HepG2 (cell line): Measurements from ENCODE around the gene PDZD2. TPM values are rescaled to one million over a fixed set of nuclear protein-coding genes. Genes with fewer than 3 reads are reported as not detected.

Source experiments
- ATAC-seq: fragments of 200-7000 bp; cut with Tn5 transposase; 3 replicates; pipeline ENCODE4 v1.9.1; 2020; ENCODE audit warnings: mild to moderate bottlenecking, moderate library complexity
- BruUV-seq: library from RNA; stranded (reverse); fragments of 400-500 nt; replicated peaks from 2 replicates; lab custom pipeline; 2021; lab: Mats Ljungman, UMichigan
- CTCF ChIA-PET: fragments of 300-600 bp; formaldehyde crosslinking; extraction: SDS; loops from one replicate; lab custom pipeline; 2021; ENCODE audit warnings: low total read pairs, inconsistent platforms, low intra/inter-chr PET ratio; lab: Yijun Ruan, JAX
- POLR2A ChIA-PET: fragments of 350-600 bp; sonication (Branson Sonifier 250); formaldehyde crosslinking; loops from one replicate; lab custom pipeline; 2020; ENCODE audit warnings: antibody characterized with exemption, inconsistent platforms; lab: Yijun Ruan, JAX
- DNase-seq: peaks from one replicate; pipeline ENCODE4 v3.0.0-alpha.2; 2015; ENCODE audit warnings: low spot score
- FAIRE-seq: peaks from 3 replicates; lab custom pipeline; 2011; peaks lifted over from hg19 to GRCh38; lab: Jason Lieb, UNC
- H2AFZ ChIP-seq: one replicate; pipeline ENCODE4 v1.6.1; 2011; ENCODE audit warnings: low read length, inconsistent platforms
- H3K27ac ChIP-seq: fragments of 300-600 bp; 3 replicates; pipeline ENCODE4 v1.8.0; 2011; ENCODE audit warnings: mixed run types, mild to moderate bottlenecking, mixed read lengths, low read length, inconsistent platforms; ENCODE audit not compliant: insufficient read depth; ENCODE audit errors: extremely low read length
- H3K27me3 ChIP-seq, 2 experiments: fragments of 200-600 bp in 1 of 2; 2 replicates in 1 of 2; 3 replicates in 1 of 2; pipeline versions ENCODE4 v1.6.0 to v1.8.0; 2011; ENCODE audit warnings: low read length in 2 of 2, mild to moderate bottlenecking in 2 of 2, moderate library complexity in 2 of 2, inconsistent platforms in 1 of 2; ENCODE audit not compliant: insufficient read depth in 2 of 2, control insufficient read depth in 1 of 2
- H3K36me3 ChIP-seq, 2 experiments: fragments of 200-600 bp in 1 of 2; replicated peaks in 1 of 2; 2 replicates in 1 of 2; 3 replicates in 1 of 2; pipeline versions ENCODE4 v1.5.1 to v1.8.0; 2011; ENCODE audit warnings: low read length in 2 of 2, inconsistent platforms in 1 of 2; ENCODE audit not compliant: insufficient read depth in 2 of 2, control insufficient read depth in 1 of 2
- H3K4me1 ChIP-seq: 2 replicates; pipeline ENCODE4 v1.5.1; 2012; ENCODE audit warnings: low read length, inconsistent platforms; ENCODE audit not compliant: insufficient read depth
- H3K4me2 ChIP-seq: 2 replicates; pipeline ENCODE4 v1.6.0; 2011; ENCODE audit warnings: low read depth, low read length, inconsistent platforms
- H3K4me3 ChIP-seq, 3 experiments: fragments of 200-600 bp in 1 of 3; sonication (generic), shearing (Covaris generic) in 1 of 3; replicated peaks in 1 of 3; 2 replicates each; pipeline ENCODE4 v1.5.1; 2011 to 2016; ENCODE audit warnings: low read length in 3 of 3, inconsistent platforms in 2 of 3, low read depth in 2 of 3, mild to moderate bottlenecking in 2 of 3, control low read depth in 1 of 3, mixed read lengths in 1 of 3; ENCODE audit not compliant: insufficient read depth in 1 of 3
- H3K79me2 ChIP-seq: one replicate; pipeline ENCODE4 v1.6.1; 2011; ENCODE audit warnings: low read length, inconsistent platforms; ENCODE audit not compliant: insufficient read depth
- H3K9ac ChIP-seq: 2 replicates; pipeline ENCODE4 v1.6.0; 2011; ENCODE audit warnings: mild to moderate bottlenecking, low read depth, low read length, inconsistent platforms; ENCODE audit not compliant: insufficient read depth
- H3K9me3 ChIP-seq: 2 replicates; pipeline ENCODE4 v1.5.1; 2012; ENCODE audit warnings: mild to moderate bottlenecking, low read length
- H4K20me1 ChIP-seq: 2 replicates; pipeline ENCODE4 v1.6.0; 2011; ENCODE audit warnings: inconsistent platforms, mild to moderate bottlenecking, low read length, moderate library complexity; ENCODE audit not compliant: insufficient read depth
- ASH2L ChIP-seq: fragments of 300-600, 200-600 bp; sonication (generic); IDR thresholded peaks from 2 replicates; pipeline ENCODE4 v1.7.0; 2017; ENCODE audit warnings: low read depth, mild to moderate bottlenecking, moderate library complexity, mixed read lengths, low read length; ENCODE audit not compliant: insufficient read length
- NFE2L1 ChIP-seq: sonication (generic); formaldehyde crosslinking; IDR thresholded peaks from 2 replicates; pipeline ENCODE4 v1.4.0; 2020; ENCODE audit warnings: missing genetic modification reagents, mild to moderate bottlenecking, borderline replicate concordance
- ONECUT2 ChIP-seq: sonication (generic); formaldehyde crosslinking; IDR thresholded peaks from 2 replicates; pipeline ENCODE4 v1.4.0; 2020; ENCODE audit warnings: missing genetic modification reagents
- RFXANK ChIP-seq: IDR thresholded peaks from 2 replicates; pipeline ENCODE4 v1.6.1; 2016
- ZFY ChIP-seq: sonication (generic); formaldehyde crosslinking; IDR thresholded peaks from 2 replicates; pipeline ENCODE4 v1.4.0; 2020; ENCODE audit warnings: missing genetic modification reagents
- ZMYM4 ChIP-seq: sonication (generic); formaldehyde crosslinking; IDR thresholded peaks from 2 replicates; pipeline ENCODE4 v1.8.1; 2023; ENCODE audit warnings: mild to moderate bottlenecking, missing genetic modification reagents
- ZNF44 ChIP-seq: sonication (generic); formaldehyde crosslinking; IDR thresholded peaks from 2 replicates; pipeline ENCODE4 v1.5.1; 2020; ENCODE audit warnings: mild to moderate bottlenecking, missing genetic modification reagents
- ZNF674 ChIP-seq: sonication (generic); formaldehyde crosslinking; IDR thresholded peaks from 2 replicates; pipeline ENCODE4 v1.5.0; 2020; ENCODE audit warnings: low read depth, mild to moderate bottlenecking, missing genetic modification reagents
- ZNF724P ChIP-seq: sonication (generic); formaldehyde crosslinking; IDR thresholded peaks from 2 replicates; pipeline ENCODE4 v1.8.0; 2022; ENCODE audit warnings: missing genetic modification reagents, borderline replicate concordance
- WGBS: methylation state at CpG from one replicate; pipeline ENCODE4 v1.1.6; 2017; ENCODE audit warnings: low lambda C conversion rate; 5-methylcytosine and 5-hydroxymethylcytosine counted together
- in situ Hi-C: cut with HindIII; loops from 2 replicates; pipeline ENCODE4 v1.10.0; 2017; ENCODE audit warnings: low pct_unique_long_range_greater_than_20kb; ENCODE audit not compliant: extremely low pct_ligation_motif_present
- intact Hi-C: fragments of 100-400 bp; cut with micrococcal nuclease; formaldehyde crosslinking; loops from one replicate; pipeline ENCODE4 v1.10.0; 2022; ENCODE audit not compliant: unreplicated experiment
- polyA plus RNA-seq, 8 experiments: library from polyadenylated mRNA; depleted of rRNA in 3 of 8; stranded (reverse) in 7 of 8; unstranded in 1 of 8; fragments of >200 nt; fragmentation: Illumina TruSeq in 4 of 8; extraction: Trizol in 4 of 8; gene quantifications; 2 replicates each; pipeline versions ENCODE4 v1.2.1 to v1.2.3, GENCODE V29; 2011 to 2016; ENCODE audit warnings: low read depth in 4 of 8, missing spikeins in 1 of 8, mixed read lengths in 1 of 8; ENCODE audit not compliant: insufficient read depth in 1 of 8
- total RNA-seq, 5 experiments: library from RNA; depleted of rRNA; stranded (reverse); fragments of >200 nt; fragmentation: Illumina TruSeq; extraction: Trizol; gene quantifications; 2 replicates each; pipeline ENCODE4 v1.2.3, GENCODE V29; 2016; ENCODE audit warnings: low read depth in 1 of 5

PDZD2 gene
- total and polyA plus RNA-seq, 2 of the 13 experiments (the other 11 are each of a cell fraction or from before 2014, with no cell fraction given): 0.04 TPM; not detected in 1

GRCh38 chr5:31884896-31885295 is 246.0 kb downstream of the PDZD2 start (continued):
- no peak for TF ChIP-seq ZNF674 (CRISPR knock-in tag)
- no peak for TF ChIP-seq ONECUT2 (CRISPR knock-in tag)
- TF ChIP-seq, all 625 proteins: peak for 0

GRCh38 chr5:31886206-31886605 is 247.3 kb downstream of the PDZD2 start:
- Histone ChIP-seq H3K4me1 (no peaks in the 10 kb centered on the region), H3K27me3 (peaks cover 5 to 15% of the 10 kb centered on the region in 2 experiments; a peak in 4 of 5 replicates), H4K20me1 (no peaks in the 10 kb centered on the region), H3K4me3 (no peak overlapping the region), H3K79me2 (no peaks in the 10 kb centered on the region), H3K4me2 (no peak overlapping the region), H2AFZ (no peak overlapping the region), H3K27ac (no peak overlapping the region), H3K36me3 (no peaks in the 10 kb centered on the region), H3K9ac (no peak overlapping the region), H3K9me3 (no peaks in the 10 kb centered on the region)
- ATAC-seq (no peak), DNase-seq (no peak), FAIRE-seq (no peak)
- TF ChIP-seq ZNF724P (CRISPR knock-in tag) (no peak), ASH2L (no peak), NFE2L1 (CRISPR knock-in tag) (no peak), ZMYM4 (CRISPR knock-in tag) (no peak), RFXANK (CRISPR knock-in tag) (no peak), ZFY (no peak), ZNF44 (CRISPR knock-in tag) (no peak)
- BruUV-seq: no TSS peak
- WGBS: 29% methylated on average over 4 of the region's 4 CpGs
- intact Hi-C loops (no loop called here), in situ Hi-C loops (no loop called here)
- ChIA-PET CTCF (no interaction called here), POLR2A (no interaction called here)
